HCT116 (cell line): ENCODE data around the gene PPP2R5A. TPM values are rescaled to one million over a fixed set of nuclear protein-coding genes. Genes with fewer than 3 reads are reported as not detected.
"Not testable (repeated sequence)": the region's sequence is repeated elsewhere in the genome, so short reads cannot be mapped to it uniquely, and the experiment has no call there.

Experiments
- ATAC-seq: fragments of 200-7000 bp; cut with Tn5 transposase; 2 replicates; pipeline ENCODE4 v1.9.1; 2020; ENCODE audit warnings: mild to moderate bottlenecking, moderate library complexity
- BruUV-seq: library from RNA; stranded (reverse); fragments of 400-500 nt; replicated peaks from 2 replicates; lab custom pipeline; 2021; lab: Mats Ljungman, UMichigan
- CTCF ChIA-PET: fragments of 300-600 bp; sonication (Branson Sonifier 250); formaldehyde crosslinking; loops from one replicate; lab custom pipeline; 2021; ENCODE audit warnings: antibody characterized with exemption; lab: Charles Lee
- POLR2A ChIA-PET: fragments of 300-600, 350-600 bp; sonication (Branson Sonifier 250); formaldehyde crosslinking; loops from one replicate; lab custom pipeline; 2021; ENCODE audit warnings: antibody characterized with exemption; lab: Charles Lee
- RAD21 ChIA-PET, 2 experiments: fragments of 300-600 bp; sonication (Branson Sonifier 250); formaldehyde crosslinking; loops; one replicate each; lab custom pipeline; 2023; ENCODE audit warnings: low total read pairs in 2 of 2; ENCODE audit not compliant: uncharacterized antibody in 2 of 2, unreplicated experiment in 2 of 2, low non-redundant PET in 1 of 2; lab: Charles Lee
- DNase-seq: peaks from one replicate; pipeline ENCODE4 v3.0.0-alpha.2; 2010; ENCODE audit warnings: low read depth, low spot score
- H2AFZ ChIP-seq: fragments of 200-600 bp; shearing (Covaris generic), sonication (generic); 2 replicates; pipeline ENCODE4 v1.6.1; 2017; ENCODE audit warnings: low read depth, mixed run types, mixed read lengths, antibody characterized with exemption, low read length; ENCODE audit not compliant: poor library complexity, severe bottlenecking
- H3K27ac ChIP-seq: 2 replicates; pipeline ENCODE4 v1.5.1; 2012; ENCODE audit warnings: low read depth, low read length
- H3K27me3 ChIP-seq: fragments of 200-600 bp; sonication (generic); 2 replicates; pipeline ENCODE4 v1.6.1; 2016; ENCODE audit warnings: mixed run types, low read length, mixed read lengths; ENCODE audit not compliant: insufficient read depth
- H3K36me3 ChIP-seq, 2 experiments: fragments of 200-500 bp in 1 of 2; fragments of 200-600 bp in 1 of 2; sonication (Bioruptor generic) in 1 of 2; sonication (generic) in 1 of 2; 2 replicates each; pipeline versions ENCODE4 v1.5.1 to v1.6.1; 2014 to 2016; ENCODE audit warnings: low read length in 2 of 2, inconsistent platforms in 1 of 2, mixed read lengths in 1 of 2, mixed run types in 1 of 2; ENCODE audit not compliant: insufficient read depth in 2 of 2, control insufficient read depth in 1 of 2
- H3K4me1 ChIP-seq, 2 experiments: fragments of 200-600 bp in 1 of 2; sonication (generic) in 1 of 2; 2 replicates each; pipeline versions ENCODE4 v1.5.1 to v1.6.1; 2012 to 2017; ENCODE audit warnings: low read length in 2 of 2, inconsistent platforms in 1 of 2, mild to moderate bottlenecking in 1 of 2, mixed read lengths in 1 of 2, mixed run types in 1 of 2, moderate library complexity in 1 of 2; ENCODE audit not compliant: insufficient read depth in 2 of 2, control insufficient read depth in 1 of 2
- H3K4me2 ChIP-seq: fragments of 200-600 bp; sonication (generic); 2 replicates; pipeline ENCODE4 v1.6.1; 2017; ENCODE audit warnings: mixed run types, low read length, mixed read lengths
- H3K4me3 ChIP-seq, 2 experiments: fragments of 200-600 bp in 1 of 2; sonication (generic) in 1 of 2; replicated peaks in 1 of 2; 2 replicates each; pipeline ENCODE4 v1.5.1; 2011 to 2016; ENCODE audit warnings: low read length in 2 of 2, control low read depth in 1 of 2, low read depth in 1 of 2, mild to moderate bottlenecking in 1 of 2, mixed read lengths in 1 of 2, mixed run types in 1 of 2
- H3K79me2 ChIP-seq: fragments of 200-600 bp; sonication (generic); 2 replicates; pipeline ENCODE4 v1.6.1; 2017; ENCODE audit warnings: mild to moderate bottlenecking, mixed run types, low read length, moderate library complexity, mixed read lengths; ENCODE audit not compliant: insufficient read depth
- H3K9ac ChIP-seq: fragments of 200-600 bp; sonication (generic); 2 replicates; pipeline ENCODE4 v1.6.1; 2016; ENCODE audit warnings: low read length, mixed read lengths
- H3K9me2 ChIP-seq: fragments of 200-600 bp; sonication (generic), shearing (Covaris generic); 2 replicates; pipeline ENCODE4 v1.6.1; 2017; ENCODE audit warnings: mixed run types, mild to moderate bottlenecking, moderate library complexity; ENCODE audit not compliant: insufficient read depth
- H3K9me3 ChIP-seq, 2 experiments: fragments of 200-500 bp in 1 of 2; fragments of 200-600 bp in 1 of 2; sonication (Bioruptor generic) in 1 of 2; sonication (generic) in 1 of 2; 2 replicates each; pipeline ENCODE4 v1.6.1; 2014 to 2017; ENCODE audit warnings: low read length in 2 of 2, mixed read lengths in 2 of 2, inconsistent platforms in 1 of 2, low read depth in 1 of 2, mild to moderate bottlenecking in 1 of 2, mixed run types in 1 of 2, moderate library complexity in 1 of 2; ENCODE audit not compliant: control insufficient read depth in 1 of 2, insufficient read depth in 1 of 2
- H4K20me1 ChIP-seq: fragments of 200-600 bp; sonication (generic), shearing (Covaris generic); 2 replicates; pipeline ENCODE4 v1.6.1; 2017; ENCODE audit warnings: mixed run types, mild to moderate bottlenecking, moderate library complexity; ENCODE audit not compliant: insufficient read depth
- ATF3 ChIP-seq: IDR thresholded peaks from 2 replicates; pipeline ENCODE4 v1.6.1; 2012
- EZH2 ChIP-seq: fragments of 200-600 bp; sonication (generic); IDR thresholded peaks from 2 replicates; pipeline ENCODE4 v1.6.1; 2017; ENCODE audit warnings: antibody characterized with exemption, mixed run types
- EZH2phosphoT487 ChIP-seq: fragments of 200-600 bp; IDR thresholded peaks from 2 replicates; pipeline ENCODE4 v1.6.1; 2018; ENCODE audit warnings: antibody characterized with exemption, borderline replicate concordance
- JUND ChIP-seq: IDR thresholded peaks from 2 replicates; pipeline ENCODE4 v1.6.1; 2012
- MAX ChIP-seq: IDR thresholded peaks from 2 replicates; pipeline ENCODE4 v1.6.1; 2012
- POLR2A ChIP-seq: IDR thresholded peaks from 2 replicates; pipeline ENCODE4 v1.7.0; 2011; ENCODE audit warnings: borderline replicate concordance; ENCODE audit not compliant: insufficient read depth, insufficient read length; ENCODE audit errors: extremely low read depth
- POLR2AphosphoS5 ChIP-seq: IDR thresholded peaks from 2 replicates; pipeline ENCODE4 v1.6.1; 2011; ENCODE audit warnings: mild to moderate bottlenecking, low read depth, low read length, moderate library complexity
- REST ChIP-seq: IDR thresholded peaks from 2 replicates; pipeline ENCODE4 v1.6.1; 2012; ENCODE audit warnings: low read depth
- SP1 ChIP-seq: IDR thresholded peaks from 2 replicates; pipeline ENCODE4 v1.6.1; 2012; ENCODE audit warnings: low read depth
- YY1 ChIP-seq: IDR thresholded peaks from 2 replicates; pipeline ENCODE4 v1.6.1; 2011; ENCODE audit warnings: low read length, low read depth, moderate library complexity, mild to moderate bottlenecking; ENCODE audit not compliant: insufficient replicate concordance; ENCODE audit errors: extremely low read depth
- ZBTB33 ChIP-seq: IDR thresholded peaks from 2 replicates; pipeline ENCODE4 v1.6.1; 2011; ENCODE audit warnings: mild to moderate bottlenecking, low read length, moderate library complexity; ENCODE audit not compliant: insufficient replicate concordance; ENCODE audit errors: extremely low read depth
- ZFX ChIP-seq: fragments of 450-650 bp; IDR thresholded peaks from 2 replicates; pipeline ENCODE4 v1.6.1; 2017
- intact Hi-C: fragments of 100-400 bp; cut with micrococcal nuclease; formaldehyde crosslinking; loops from 2 replicates; pipeline ENCODE4 v1.10.0; 2022
- total RNA-seq: library from RNA; stranded (reverse); gene quantifications from one replicate; pipeline ENCODE4 v1.2.1, GENCODE V29; 2021; ENCODE audit not compliant: unreplicated experiment

PPP2R5A gene
- total RNA-seq, 1 experiment from 2014 or later: 33.1 TPM

GRCh38 chr1:212287261-212287895 is 2.2 kb downstream of the PPP2R5A start:
- TF ChIP-seq ZFX: no peak
- TF ChIP-seq ATF3: no peak
- TF ChIP-seq YY1: no peak
- TF ChIP-seq POLR2A: no peak
- TF ChIP-seq POLR2AphosphoS5: no peak
- TF ChIP-seq EZH2: no peak
- no peak for TF ChIP-seq MAX
- TF ChIP-seq SP1: no peak
- no peak for TF ChIP-seq REST
- no peak for TF ChIP-seq JUND
- no peak for TF ChIP-seq EZH2phosphoT487
- no peak for TF ChIP-seq ZBTB33

GRCh38 chr1:212287995-212288394 is 2.8 kb downstream of the PPP2R5A start:
- H3K27me3 ChIP-seq, H3K9me3 ChIP-seq, H3K4me3 ChIP-seq, H2AFZ ChIP-seq, DNase-seq, ATAC-seq, POLR2A ChIA-PET, RAD21 ChIA-PET, BruUV-seq, H3K36me3 ChIP-seq, H3K9ac ChIP-seq, H3K4me2 ChIP-seq, H3K27ac ChIP-seq, H3K9me2 ChIP-seq, H4K20me1 ChIP-seq: not testable (repeated sequence)
- Histone ChIP-seq H3K4me1 (peaks cover 41 to 47% of the 10 kb centered on the region in 2 experiments), H3K79me2 (peaks cover 71% of the 10 kb centered on the region)
- intact Hi-C loops: loop anchor here (10.0 kb wide), 1 partner anchor 167 kb away; no protein-coding TSS in a partner anchor
- CTCF ChIA-PET: interaction anchor here (0.9 to 1.3 kb wide), 2 partner anchors 168 to 217 kb away, joined by 4 to 5 read pairs; no protein-coding TSS in a partner anchor

More at GRCh38 chr1:212287261-212287895, 2.2 kb downstream of the PPP2R5A start:
- Histone ChIP-seq H3K4me2 (peak overlapping the region; percentile 86), H3K9ac (peak overlapping the region; percentile 84), H3K79me2 (peaks cover 65% of the 10 kb centered on the region), H3K4me1 (peaks cover 41 to 44% of the 10 kb centered on the region in 2 experiments), H3K27ac (peak overlapping the region; percentile 95; the same call in 1 of the 2 replicates), H4K20me1 (no peaks in the 10 kb centered on the region), H3K9me3 (no peaks in the 10 kb centered on the region), H3K4me3 (peak overlapping the region; percentile 83 to 86), H3K36me3 (no peaks in the 10 kb centered on the region), H2AFZ (no peak overlapping the region), H3K9me2 (no peaks in the 10 kb centered on the region), H3K27me3 (no peaks in the 10 kb centered on the region)
- intact Hi-C loops: loop anchor here (10.0 kb wide), 1 partner anchor 167 kb away; no protein-coding TSS in a partner anchor
- CTCF ChIA-PET: interaction anchor here (0.9 to 1.6 kb wide), 3 partner anchors 169 to 217 kb away, joined by 4 to 10 read pairs (median 5); no protein-coding TSS in a partner anchor
- RAD21 ChIA-PET: no interaction called here
- POLR2A ChIA-PET: no interaction called here
- no peak for ATAC-seq
- DNase-seq: no peak
- no TSS peak for BruUV-seq
